Measurements from ENCODE around the gene SAAL1. TPM values are rescaled to one million over a fixed set of nuclear protein-coding genes. Genes with fewer than 3 reads are reported as not detected.

Gene SAAL1
- total RNA-seq (10 to 100 TPM; 21.3 to 24.5 TPM), total RNA-seq (11.4 to 66.9 (median 17.4) reads per million in 172 experiments)
- 16.5 TPM for polyA plus RNA-seq (2013, experiment 1 of 2)
- polyA plus RNA-seq (2013, experiment 2 of 2): 23.3 TPM

DNA sequence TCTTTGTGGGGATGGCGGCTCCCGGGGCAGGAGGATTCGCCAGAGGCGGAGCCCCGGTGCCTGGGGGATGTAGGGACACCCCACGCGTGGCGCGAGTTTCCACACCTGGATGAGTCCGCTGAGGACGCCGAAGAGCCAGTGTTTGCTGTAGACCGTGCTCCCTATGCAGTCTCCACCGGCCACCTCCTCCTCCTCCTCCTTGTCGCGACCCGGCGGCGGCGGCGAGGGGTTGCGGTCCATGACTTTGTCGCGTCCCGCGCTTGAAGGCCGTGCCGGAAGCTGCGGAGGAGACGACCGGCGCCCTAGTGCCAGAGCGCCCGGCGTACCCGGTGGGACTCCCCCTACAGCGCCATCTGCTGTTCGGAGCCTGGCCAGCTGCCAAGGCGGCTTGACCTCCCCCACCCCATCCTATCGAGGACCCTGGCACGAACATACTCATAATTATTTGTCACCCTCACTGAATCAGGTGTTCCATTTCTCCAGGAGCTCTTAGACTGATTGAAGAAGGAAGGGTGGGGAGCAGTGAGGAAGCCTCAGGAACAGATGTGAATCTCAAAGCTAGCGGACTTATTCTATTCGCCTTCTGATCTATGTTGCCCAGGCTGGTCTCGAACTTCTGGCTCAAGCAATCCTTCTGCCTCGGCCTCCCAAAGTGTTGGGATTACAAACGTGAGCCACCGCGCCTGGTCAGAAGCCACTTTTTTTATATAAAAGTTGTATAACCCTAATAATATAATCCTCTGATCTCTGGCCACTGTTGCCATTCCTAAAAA lies at the start of gene SAAL1:
SAAL1 (minus strand) TSS at position 281 of the 773 bp plus-strand sequence; CDS start at position 240, 41 bp downstream.
- intact Hi-C loops (cut with DNase I, micrococcal nuclease): loop anchor here (1.0 to 10.0 kb wide), 6 partner anchors 95 to 901 kb away; partner anchors contain the start of genes GTF2H1 (in 1 of the 2), HPS5 (in 1 of the 2) and PIK3C2A (in 1 of the 2)
- peak; percentile 99 for ATAC-seq (ENCODE audit: poor library complexity)
- peak within 1 kb of the TSS; percentile 81 for H3K27ac Mint-ChIP-seq
- peak; percentile 81 to 93 (median 87) for DNase-seq
- Histone ChIP-seq H3K9me3 (ENCODE audit: control insufficient read depth in 1 of 2, insufficient read depth in 1 of 2, low read length in 2 of 2) (no peaks in the 10 kb centered on the region), H3K27ac (ENCODE audit: low read depth in 1 of 2, low read length in 2 of 2) (peak within 1 kb of the TSS; percentile 32 to 43), H3K27me3 (ENCODE audit: control insufficient read depth in 1 of 2, insufficient read depth in 2 of 2, low read length in 2 of 2) (no peaks in the 10 kb centered on the region), H3K4me1 (ENCODE audit: insufficient read depth, low read length) (peaks cover 17% of the 10 kb centered on the region), H3K36me3 (ENCODE audit: insufficient read depth, low read length) (peaks cover 15% of the 10 kb centered on the region), H3K4me3 (ENCODE audit: low read length) (peak within 1 kb of the TSS; percentile 98)
- H3K36me3 Mint-ChIP-seq (ENCODE audit: low read depth): peaks cover 31% of the 10 kb centered on the region
- peaks cover 53% of the 10 kb centered on the region for H3K4me1 Mint-ChIP-seq (ENCODE audit: low read depth)
- H3K27me3 Mint-ChIP-seq: peaks cover 13% of the 10 kb centered on the region
- H3K4me3 Mint-ChIP-seq: peak within 1 kb of the TSS; percentile 98
- TF ChIP-seq CTCF (IDR thresholded peaks at IDR 0.05): peak; percentile 89
- ChIA-PET POLR2A (interaction anchor here (0.8 to 1.8 kb wide), 7 partner anchors 9 to 421 kb away, joined by 3 to 12 read pairs (median 7); partner anchors contain the start of genes SERGEF and TSG101), CTCF (interaction anchor here (0.5 to 4.6 kb wide), 22 partner anchors 8 to 1029 kb away, joined by 3 to 37 read pairs (median 3); partner anchors contain the start of genes SERGEF and SPTY2D1)
- no peaks in the 10 kb centered on the region for H3K9me3 Mint-ChIP-seq

- Mint-ChIP-seq H3K27me3 (peaks cover 54% of the 10 kb centered on the region), H3K4me3 (no peak overlapping the region), H3K4me1 (ENCODE audit: low read depth) (no peaks in the 10 kb centered on the region), H3K9me3 (peaks cover 3% of the 10 kb centered on the region), H3K27ac (no peak overlapping the region), H3K36me3 (ENCODE audit: low read depth) (no peaks in the 10 kb centered on the region)
- intact Hi-C loops (cut with DNase I, micrococcal nuclease): no loop called here
- CTCF ChIA-PET: no interaction called here
- no peak for ATAC-seq (ENCODE audit: poor library complexity)
- POLR2A ChIA-PET: no interaction called here
- Histone ChIP-seq H3K27me3 (ENCODE audit: control insufficient read depth in 1 of 2, insufficient read depth in 2 of 2, low read length in 2 of 2) (peaks cover 0 to 5% of the 10 kb centered on the region in 2 experiments), H3K4me1 (ENCODE audit: insufficient read depth, low read length) (no peaks in the 10 kb centered on the region), H3K27ac (ENCODE audit: low read depth in 1 of 2, low read length in 2 of 2) (no peak overlapping the region), H3K36me3 (ENCODE audit: insufficient read depth, low read length) (no peaks in the 10 kb centered on the region), H3K9me3 (ENCODE audit: control insufficient read depth in 1 of 2, insufficient read depth in 1 of 2, low read length in 2 of 2) (no peaks in the 10 kb centered on the region), H3K4me3 (ENCODE audit: low read length) (no peak overlapping the region)
- no peak for TF ChIP-seq CTCF (IDR thresholded peaks at IDR 0.05)
- DNase-seq: no peak
Observed at GRCh38 chr11:18151581-18151980, 45.7 kb upstream of the SAAL1 start.

GRCh38 chr11:18145837-18146236 lies 40.0 kb upstream of the SAAL1 start:
- H3K4me3 Mint-ChIP-seq: no peak overlapping the region
- H3K9me3 ChIP-seq (ENCODE audit: control insufficient read depth in 1 of 2, insufficient read depth in 1 of 2, low read length in 2 of 2): no peaks in the 10 kb centered on the region
- TF ChIP-seq CTCF (IDR thresholded peaks at IDR 0.05): no peak
- H3K4me1 ChIP-seq (ENCODE audit: insufficient read depth, low read length): no peaks in the 10 kb centered on the region
- H3K27ac ChIP-seq (ENCODE audit: low read depth in 1 of 2, low read length in 2 of 2): no peak overlapping the region
- H3K4me3 ChIP-seq (ENCODE audit: low read length): no peak overlapping the region
- ATAC-seq (ENCODE audit: poor library complexity): no peak
- DNase-seq: no peak
- H3K27me3 ChIP-seq (ENCODE audit: control insufficient read depth in 1 of 2, insufficient read depth in 2 of 2, low read length in 2 of 2): peaks cover 0 to 11% of the 10 kb centered on the region in 2 experiments
- H3K9me3 Mint-ChIP-seq: no peaks in the 10 kb centered on the region
- H3K36me3 Mint-ChIP-seq (ENCODE audit: low read depth): no peaks in the 10 kb centered on the region
- ChIA-PET POLR2A (no interaction called here), CTCF (no interaction called here)
- H3K27ac Mint-ChIP-seq: no peak overlapping the region
- intact Hi-C loops (cut with DNase I, micrococcal nuclease): no loop called here
- peaks cover 65% of the 10 kb centered on the region for H3K27me3 Mint-ChIP-seq
- no peaks in the 10 kb centered on the region for H3K36me3 ChIP-seq (ENCODE audit: insufficient read depth, low read length)
- H3K4me1 Mint-ChIP-seq (ENCODE audit: low read depth): no peaks in the 10 kb centered on the region

All from CD4-positive, alpha-beta T cell (primary cell).